K562 (cell line): Measurements from ENCODE around the gene VARS1. TPM values are rescaled to one million over a fixed set of nuclear protein-coding genes. Genes with fewer than 3 reads are reported as not detected.

Experiments used
- BRD9 ChIP-seq: fragments of 450-650 bp; IDR thresholded peaks from 2 replicates; pipeline ENCODE4 v1.6.1; 2018; ENCODE audit warnings: low read depth; ENCODE audit not compliant: partially characterized antibody
- CEBPB ChIP-seq: fragments of 450-650 bp; IDR thresholded peaks from 2 replicates; pipeline ENCODE4 v1.6.1; 2016; ENCODE audit warnings: missing genetic modification characterization, missing compliant biosample characterization
- CUX1 ChIP-seq: fragments of 200-800 bp; sonication (Bioruptor generic); IDR thresholded peaks from 2 replicates; pipeline ENCODE4 v1.6.1; 2016; ENCODE audit warnings: missing genetic modification characterization, missing compliant biosample characterization
- DMBX1 ChIP-seq: fragments of 250-450 bp; sonication (Bioruptor Pico); IDR thresholded peaks from 2 replicates; pipeline ENCODE4 v1.8.0; 2022; ENCODE audit warnings: inconsistent platforms, mild to moderate bottlenecking, moderate library complexity, borderline replicate concordance
- EWSR1 ChIP-seq: fragments of 450-650 bp; IDR thresholded peaks from 2 replicates; pipeline ENCODE4 v1.6.1; 2018; ENCODE audit warnings: borderline replicate concordance, mild to moderate bottlenecking, low read depth, moderate library complexity; ENCODE audit not compliant: partially characterized antibody
- HMG20A ChIP-seq: fragments of 450-650 bp; formaldehyde crosslinking; conservative IDR thresholded peaks from 2 replicates; pipeline ENCODE4 v1.4.0; 2020; ENCODE audit warnings: mild to moderate bottlenecking, mixed read lengths
- MAZ ChIP-seq, 2 experiments: fragments of 450-650 bp in 1 of 2; sonication (generic) in 1 of 2; formaldehyde crosslinking; IDR thresholded peaks in 1 of 2; conservative IDR thresholded peaks in 1 of 2; 2 replicates each; pipeline versions ENCODE4 v1.4.0 to v1.5.0; 2020; ENCODE audit warnings: mild to moderate bottlenecking in 1 of 2, missing genetic modification reagents in 1 of 2
- PBX2 ChIP-seq, 2 experiments: IDR thresholded peaks in 1 of 2; conservative IDR thresholded peaks in 1 of 2; 2 replicates each; pipeline ENCODE4 v1.6.1; 2016; ENCODE audit warnings: low read depth in 2 of 2, mild to moderate bottlenecking in 1 of 2, missing compliant biosample characterization in 1 of 2, missing genetic modification characterization in 1 of 2, moderate library complexity in 1 of 2
- SIN3A ChIP-seq, 2 experiments: fragments of 150-350 bp in 1 of 2; IDR thresholded peaks; 2 replicates each; pipeline ENCODE4 v1.6.1; 2011 to 2016; ENCODE audit warnings: borderline replicate concordance in 2 of 2, low read depth in 2 of 2, low read length in 2 of 2, mild to moderate bottlenecking in 2 of 2, moderate library complexity in 2 of 2; ENCODE audit not compliant: control insufficient read depth in 1 of 2
- ZC3H11A ChIP-seq: IDR thresholded peaks from 2 replicates; pipeline ENCODE4 v1.6.1; 2012; ENCODE audit warnings: low read depth, low read length, improper control_type of control experiment
- ZNF324 ChIP-seq: fragments of 250-450 bp; sonication (Bioruptor Pico); IDR thresholded peaks from 2 replicates; pipeline ENCODE4 v1.4.0; 2020; ENCODE audit warnings: mild to moderate bottlenecking
- ZNF609 ChIP-seq: sonication (generic); formaldehyde crosslinking; IDR thresholded peaks from 2 replicates; pipeline ENCODE4 v1.8.1; 2023; ENCODE audit warnings: missing genetic modification reagents, mild to moderate bottlenecking, borderline replicate concordance
- polyA plus RNA-seq, 8 experiments: library from polyadenylated mRNA; depleted of rRNA in 4 of 8; stranded (reverse) in 5 of 8; unstranded in 3 of 8; fragments of >200 nt; fragmentation: Nextera tagmentation in 2 of 8; fragmentation: Illumina TruSeq in 1 of 8; extraction: Ambion mirVana in 2 of 8; extraction: Trizol in 1 of 8; gene quantifications; 2 replicates each; pipeline versions ENCODE4 v1.2.1 to v1.2.3, GENCODE V29; 2011 to 2014; ENCODE audit warnings: inconsistent platforms in 1 of 8, missing spikeins in 1 of 8
- total RNA-seq, 7 experiments: library from RNA; depleted of rRNA in 6 of 7; stranded (reverse); fragments of >200 nt in 6 of 7; fragmentation: Illumina TruSeq in 2 of 7; extraction: Trizol in 2 of 7; gene quantifications; 2 replicates each; pipeline versions ENCODE4 v1.2.1 to v1.2.3, GENCODE V29; 2011 to 2021; ENCODE audit warnings: low replicate concordance in 1 of 7

Gene VARS1
- total and polyA plus RNA-seq, 9 of the 15 experiments (the other 6 are each of a cell fraction or from before 2014, with no cell fraction given) = 2.9 to 488 (median 130) TPM

GRCh38 chr6:31837369-31838113 is 42.0 kb upstream of the VARS1 start (continued):
- TF ChIP-seq PBX2 (CRISPR knock-in tag; IDR thresholded peaks at IDR 0.05; ENCODE audit: low read depth) (no peak), PBX2 (tag; conservative IDR thresholded peaks at IDR 0.05; ENCODE audit: low read depth) (no peak), ZNF324 (CRISPR knock-in tag) (no peak), ZC3H11A (no peak), HMG20A (CRISPR knock-in tag) (no peak), BRD9 (no peak), CUX1 (no peak), SIN3A (IDR thresholded peaks at IDR 0.05; ENCODE audit: borderline replicate concordance in 2 of 2, control insufficient read depth in 1 of 2, low read depth in 2 of 2, low read length in 2 of 2) (peak in 1 of 2 experiments; percentile 13; a peak in 2 of 4 replicates), MAZ (CRISPR knock-in tag; conservative IDR thresholded peaks at IDR 0.05 in 1 of 2, IDR thresholded peaks at IDR 0.05 in 1 of 2) (no peak), ZNF609 (no peak), DMBX1 (CRISPR knock-in tag) (no peak), CEBPB (tag) (0 out of 2 replicates have a peak, but pooled peaks have one; percentile 32), EWSR1 (no peak)
